HG03521 (cell line): ENCODE data around the gene GJB2.
"Not testable (repeated sequence)": the region's sequence is repeated elsewhere in the genome, so short reads cannot be mapped to it uniquely, and the experiment has no call there.

ENCODE experiments used
- ATAC-seq: cut with Tn5 transposase; IDR thresholded peaks from one replicate; pipeline ENCODE4 v1.9.1; 2021; ENCODE audit warnings: mild to moderate bottlenecking, moderate library complexity; ENCODE audit not compliant: unreplicated experiment

GJB2 gene

GRCh38 chr13:20171364-20171763 is 21.4 kb downstream of the GJB2 start:
- no peak for ATAC-seq

- ATAC-seq, result no peak
Observed at GRCh38 chr13:20170921-20171320, 21.8 kb downstream of the GJB2 start.

GRCh38 chr13:20168396-20168795 is 24.3 kb downstream of the GJB2 start:
- ATAC-seq, result no peak

- no peak for ATAC-seq
Observed at GRCh38 chr13:20165417-20166257, 27.1 kb downstream of the GJB2 start.

- peak; percentile 1 for ATAC-seq
Observed at GRCh38 chr13:20161951-20162300, 30.8 kb downstream of the GJB2 start.

- peak; percentile 36 for ATAC-seq
Observed at GRCh38 chr13:20161275-20161950, 31.3 kb downstream of the GJB2 start.

- peak; percentile 39 for ATAC-seq
Observed at GRCh38 chr13:20160306-20161274, 32.1 kb downstream of the GJB2 start, which contains the start of gene GJA3. Gene GJA3 (minus strand): TSS chr13:20161052. CDS start chr13:20143288, 17,764 bp downstream.

GRCh38 chr13:20159646-20160305 is 33.0 kb downstream of the GJB2 start:
- no peak for ATAC-seq

- no peak for ATAC-seq
Observed at GRCh38 chr13:20157151-20157796, 35.5 kb downstream of the GJB2 start.

GRCh38 chr13:20156702-20157101 is 36.0 kb downstream of the GJB2 start:
- no peak for ATAC-seq

- not testable (repeated sequence) for ATAC-seq
Observed at GRCh38 chr13:20153290-20153689, 39.4 kb downstream of the GJB2 start.

GRCh38 chr13:20151612-20152011 is 41.1 kb downstream of the GJB2 start:
- ATAC-seq, result no peak

GRCh38 chr13:20151016-20151415 is 41.7 kb downstream of the GJB2 start:
- no peak for ATAC-seq

GRCh38 chr13:20150561-20150960 is 42.2 kb downstream of the GJB2 start:
- no peak for ATAC-seq

GRCh38 chr13:20149762-20150161 is 43.0 kb downstream of the GJB2 start:
- no peak for ATAC-seq

- ATAC-seq, result no peak
Observed at GRCh38 chr13:20148501-20149183, 44.1 kb downstream of the GJB2 start.

GRCh38 chr13:20146381-20146780 is 46.4 kb downstream of the GJB2 start:
- ATAC-seq, result no peak

- ATAC-seq, result no peak
Observed at GRCh38 chr13:20145521-20145920, 47.2 kb downstream of the GJB2 start.

GRCh38 chr13:20144141-20144850 is 48.4 kb downstream of the GJB2 start:
- ATAC-seq, result no peak
